Measurements from ENCODE around the gene ARL11. TPM values are rescaled to one million over a fixed set of nuclear protein-coding genes. Genes with fewer than 3 reads are reported as not detected.
A peak's percentile ranks its signal among the peaks of the same experiment; 100 is the strongest.

ARL11 gene
- total and polyA plus RNA-seq, 8 donors = 0.44 to 7.6 (median 0.61) TPM

DNA sequence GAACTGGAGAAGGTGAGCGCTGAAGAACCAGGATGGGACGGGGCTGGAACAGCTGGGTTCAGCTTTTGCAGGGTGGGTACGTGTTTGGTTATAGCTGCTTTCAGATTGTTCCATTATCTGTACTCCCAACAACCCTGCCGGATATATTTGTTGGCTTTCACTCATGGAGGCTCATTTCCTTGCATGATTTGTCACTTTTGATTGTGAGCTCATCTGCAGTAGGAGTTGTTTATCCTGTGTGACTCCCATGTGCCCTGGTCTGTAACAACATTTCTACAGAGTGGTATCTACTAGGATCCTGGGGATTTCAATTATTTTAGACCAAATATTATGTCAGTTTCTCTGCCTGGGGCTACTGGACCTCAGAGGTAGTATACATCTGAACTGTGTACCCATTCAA lies 5.4 kb downstream of the ARL11 start:
- Histone ChIP-seq H3K27ac (peak overlapping the region in 1 of 2 donors; percentile 46), H3K36me3 (peaks cover 0 to 7% of the 10 kb centered on the region in 2 donors), H3K4me1 (peaks cover 0 to 82% of the 10 kb centered on the region in 2 donors), H3K9me3 (no peaks in the 10 kb centered on the region), H3K27me3 (no peaks in the 10 kb centered on the region), H3K4me3 (no peak overlapping the region)
- intact Hi-C loops (cut with DNase I) = no loop called here
- TF ChIP-seq, protein P1, sequence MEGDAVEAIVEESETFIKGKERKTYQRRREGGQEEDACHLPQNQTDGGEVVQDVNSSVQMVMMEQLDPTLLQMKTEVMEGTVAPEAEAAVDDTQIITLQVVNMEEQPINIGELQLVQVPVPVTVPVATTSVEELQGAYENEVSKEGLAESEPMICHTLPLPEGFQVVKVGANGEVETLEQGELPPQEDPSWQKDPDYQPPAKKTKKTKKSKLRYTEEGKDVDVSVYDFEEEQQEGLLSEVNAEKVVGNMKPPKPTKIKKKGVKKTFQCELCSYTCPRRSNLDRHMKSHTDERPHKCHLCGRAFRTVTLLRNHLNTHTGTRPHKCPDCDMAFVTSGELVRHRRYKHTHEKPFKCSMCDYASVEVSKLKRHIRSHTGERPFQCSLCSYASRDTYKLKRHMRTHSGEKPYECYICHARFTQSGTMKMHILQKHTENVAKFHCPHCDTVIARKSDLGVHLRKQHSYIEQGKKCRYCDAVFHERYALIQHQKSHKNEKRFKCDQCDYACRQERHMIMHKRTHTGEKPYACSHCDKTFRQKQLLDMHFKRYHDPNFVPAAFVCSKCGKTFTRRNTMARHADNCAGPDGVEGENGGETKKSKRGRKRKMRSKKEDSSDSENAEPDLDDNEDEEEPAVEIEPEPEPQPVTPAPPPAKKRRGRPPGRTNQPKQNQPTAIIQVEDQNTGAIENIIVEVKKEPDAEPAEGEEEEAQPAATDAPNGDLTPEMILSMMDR (IDR thresholded peaks at IDR 0.05) = no peak
- no peak for DNase-seq
- no peak for ATAC-seq

DNA sequence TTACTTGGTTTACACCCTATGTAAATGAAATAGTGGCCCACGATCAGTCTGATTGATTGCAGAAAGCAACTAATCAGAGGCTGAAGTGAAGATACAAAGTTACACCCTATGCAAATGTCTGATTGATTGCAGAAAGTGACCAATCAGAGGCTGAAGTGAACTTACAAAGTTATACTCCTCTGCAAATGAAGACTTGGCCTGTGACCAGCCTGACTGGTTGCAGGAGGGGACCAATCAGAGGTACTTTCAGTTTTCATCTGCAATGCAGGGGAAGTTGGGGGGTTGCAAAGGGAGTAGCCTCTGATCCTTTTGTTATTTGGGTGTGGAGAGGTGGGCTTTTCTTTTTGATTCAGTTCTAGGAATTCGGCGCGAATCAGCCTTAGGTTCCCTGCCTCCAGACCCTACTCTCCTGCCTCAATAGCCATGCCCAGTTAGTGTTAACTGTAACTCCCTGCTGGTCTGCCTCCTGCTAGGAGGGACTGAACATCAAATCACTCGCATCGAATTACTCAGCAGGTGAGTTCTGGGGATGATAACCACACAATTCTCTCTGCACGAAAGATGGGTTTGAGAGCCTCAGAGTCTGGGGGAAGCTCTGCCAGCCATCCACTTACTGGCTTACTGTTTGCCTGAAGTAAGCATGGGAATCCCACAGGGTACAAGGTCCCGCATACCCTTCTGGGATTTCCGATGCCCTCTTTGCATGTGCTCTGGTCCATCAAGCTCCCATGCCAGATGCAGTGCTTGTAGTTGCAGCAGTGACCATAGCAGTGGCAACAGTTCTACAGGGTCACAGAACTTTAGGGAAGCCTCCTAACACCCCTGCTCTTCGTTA lies 7.5 kb downstream of the ARL11 start:
- Histone ChIP-seq H3K9me3 (no peaks in the 10 kb centered on the region), H3K27me3 (no peaks in the 10 kb centered on the region), H3K4me1 (peaks cover 0 to 78% of the 10 kb centered on the region in 2 donors), H3K4me3 (peak overlapping the region in 1 of 2 donors; percentile 16), H3K27ac (peak overlapping the region in 1 of 2 donors; percentile 15), H3K36me3 (peaks cover 0 to 3% of the 10 kb centered on the region in 2 donors)
- DNase-seq = peak in 2 of 4 donors; percentile 34 to 71
- intact Hi-C loops (cut with DNase I) = no loop called here
- TF ChIP-seq, protein P1 (IDR thresholded peaks at IDR 0.05) = no peak
- ATAC-seq = no peak

DNA sequence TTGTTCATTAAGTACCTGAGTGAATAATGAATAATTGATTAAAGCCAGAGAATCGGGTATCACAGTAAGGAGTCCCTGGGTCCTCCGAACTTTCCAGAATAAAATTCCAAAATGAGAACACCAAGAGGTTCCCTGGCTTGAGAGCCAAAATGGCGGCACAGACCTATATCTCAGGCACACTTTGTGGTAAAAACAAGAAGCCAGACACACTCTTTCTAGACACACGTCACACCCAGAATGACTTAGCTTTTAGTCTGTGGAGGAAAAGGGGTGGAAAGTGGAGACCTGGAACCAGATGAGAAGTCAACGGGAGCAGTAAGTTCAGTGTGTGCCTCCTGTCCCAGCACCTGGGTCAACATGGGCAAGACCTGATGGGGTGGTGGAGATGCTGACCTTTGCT lies 8.4 kb downstream of the ARL11 start:
- TF ChIP-seq, protein P1 (IDR thresholded peaks at IDR 0.05) = no peak
- no peaks in the 10 kb centered on the region for H3K9me3 ChIP-seq

DNA sequence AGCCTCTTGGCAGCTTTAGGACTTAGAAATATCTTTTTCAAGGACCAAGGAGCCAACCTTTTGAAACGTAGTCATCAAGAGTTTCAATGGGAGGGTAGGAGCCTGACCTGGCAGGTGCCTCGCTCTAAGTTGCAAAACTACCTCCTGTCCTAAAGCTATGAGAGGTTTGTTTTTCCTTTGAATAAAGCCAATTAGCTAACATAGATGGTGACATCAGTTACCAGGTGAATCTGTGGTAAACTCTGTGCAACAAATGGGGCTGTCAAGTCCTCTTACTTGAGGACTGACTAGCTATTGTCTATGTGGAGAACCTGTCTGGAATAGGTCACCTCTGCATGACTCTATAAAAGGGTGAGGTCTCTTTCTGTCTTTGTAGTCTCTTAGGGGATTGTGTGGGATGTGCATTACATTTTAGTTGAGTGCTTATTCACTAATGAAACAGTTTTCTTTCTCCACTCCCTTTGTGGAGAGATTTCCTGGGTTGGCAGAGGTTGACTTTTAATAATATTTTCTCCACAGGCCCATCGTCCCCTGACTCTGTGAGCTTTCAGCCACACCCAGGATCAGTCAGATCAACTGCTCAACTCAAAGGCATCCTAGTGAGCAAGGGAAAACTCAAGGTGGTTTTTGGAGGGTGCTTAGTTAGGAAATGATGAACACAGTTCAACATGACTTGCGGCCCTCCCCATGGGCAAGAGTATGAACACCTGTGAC lies 9.9 kb downstream of the ARL11 start:
- DNase-seq = no peak
- TF ChIP-seq, protein P1 (IDR thresholded peaks at IDR 0.05) = no peak
- Histone ChIP-seq H3K27me3 (no peaks in the 10 kb centered on the region), H3K36me3 (no peaks in the 10 kb centered on the region), H3K4me1 (peaks cover 0 to 76% of the 10 kb centered on the region in 2 donors), H3K9me3 (no peaks in the 10 kb centered on the region), H3K4me3 (no peak overlapping the region), H3K27ac (peak overlapping the region in 1 of 2 donors; percentile 61)
- intact Hi-C loops (cut with DNase I) = no loop called here
- ATAC-seq = peak; percentile 62

More for the DNA sequence above, 8.4 kb downstream of the ARL11 start:
- Histone ChIP-seq H3K4me1 (peaks cover 0 to 78% of the 10 kb centered on the region in 2 donors), H3K4me3 (no peak overlapping the region), H3K27ac (peak overlapping the region in 1 of 2 donors; percentile 15), H3K36me3 (no peaks in the 10 kb centered on the region), H3K27me3 (no peaks in the 10 kb centered on the region)
- DNase-seq (no peak), ATAC-seq (no peak)
- intact Hi-C loops (cut with DNase I) = no loop called here

DNA sequence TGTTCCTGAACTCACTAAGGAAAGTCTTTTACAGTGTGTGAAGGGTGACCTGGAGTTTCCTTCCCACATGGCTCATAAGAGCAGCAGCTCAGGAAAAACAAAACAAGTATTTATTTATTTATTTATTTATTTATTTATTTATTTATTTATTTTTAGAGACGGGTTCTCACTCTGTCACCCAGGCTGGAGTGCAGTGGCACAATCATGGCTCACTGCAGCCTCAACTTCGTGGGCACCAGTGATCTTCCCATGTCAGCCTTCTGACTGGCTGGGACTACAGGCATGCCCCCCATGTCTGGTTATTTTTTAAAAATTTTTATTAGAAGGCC lies 10.4 kb downstream of the ARL11 start:
- Histone ChIP-seq H3K9me3 (no peaks in the 10 kb centered on the region), H3K27me3 (no peaks in the 10 kb centered on the region), H3K4me3 (no peak overlapping the region), H3K4me1 (peaks cover 0 to 76% of the 10 kb centered on the region in 2 donors), H3K27ac (peak overlapping the region in 1 of 2 donors; percentile 61), H3K36me3 (no peaks in the 10 kb centered on the region)
- intact Hi-C loops (cut with DNase I) = no loop called here
- no peak for ATAC-seq
- DNase-seq = no peak
- TF ChIP-seq, protein P1 (IDR thresholded peaks at IDR 0.05) = no peak

Measured in left lung (tissue), 10 donors.